H9 (cell line): ENCODE data around the gene SRM. TPM values are rescaled to one million over a fixed set of nuclear protein-coding genes. Genes with fewer than 3 reads are reported as not detected.

ENCODE experiments used
- DNase-seq: peaks from one replicate; pipeline ENCODE4 v3.0.0-alpha.2; 2017
- H2AFZ ChIP-seq: one replicate; pipeline ENCODE4 v1.6.1; 2013; ENCODE audit warnings: mild to moderate bottlenecking, low read length, control low read depth, moderate library complexity
- H2AK5ac ChIP-seq: 2 replicates; pipeline ENCODE4 v1.6.1; 2013; ENCODE audit warnings: low read length, control low read depth, mixed read lengths; ENCODE audit not compliant: insufficient read length
- H2BK120ac ChIP-seq: one replicate; pipeline ENCODE4 v1.6.1; 2013; ENCODE audit warnings: low read depth, mild to moderate bottlenecking, low read length, control low read depth, inconsistent platforms; ENCODE audit not compliant: poor library complexity, severe bottlenecking
- H2BK12ac ChIP-seq: 2 replicates; pipeline ENCODE4 v1.6.1; 2013; ENCODE audit warnings: low read length, control low read depth, mixed read lengths, low read depth; ENCODE audit not compliant: insufficient read length
- H2BK15ac ChIP-seq: 2 replicates; pipeline ENCODE4 v1.6.1; 2013; ENCODE audit warnings: low read depth, low read length, control low read depth
- H2BK20ac ChIP-seq: one replicate; pipeline ENCODE4 v1.6.1; 2013; ENCODE audit warnings: low read depth, mild to moderate bottlenecking, low read length, control low read depth, inconsistent platforms; ENCODE audit not compliant: poor library complexity, severe bottlenecking
- H2BK5ac ChIP-seq: 2 replicates; pipeline ENCODE4 v1.6.1; 2013; ENCODE audit warnings: low read length, control low read depth, mixed read lengths; ENCODE audit not compliant: insufficient read length
- H3K14ac ChIP-seq: 2 replicates; pipeline ENCODE4 v1.6.1; 2013; ENCODE audit warnings: low read length, control low read depth; ENCODE audit not compliant: insufficient read depth
- H3K18ac ChIP-seq: 2 replicates; pipeline ENCODE4 v1.6.1; 2013; ENCODE audit warnings: low read depth, mild to moderate bottlenecking, mixed read lengths, low read length, control low read depth; ENCODE audit not compliant: insufficient read length
- H3K23ac ChIP-seq: 2 replicates; pipeline ENCODE4 v1.6.1; 2013; ENCODE audit warnings: low read length, control low read depth, mixed read lengths, low read depth; ENCODE audit not compliant: insufficient read length
- H3K23me2 ChIP-seq: 2 replicates; pipeline ENCODE4 v1.6.1; 2013; ENCODE audit warnings: low read depth, mild to moderate bottlenecking, mixed read lengths, low read length, control low read depth; ENCODE audit not compliant: insufficient read length, poor library complexity, severe bottlenecking
- H3K27ac ChIP-seq: 2 replicates; pipeline ENCODE4 v1.5.1; 2013; ENCODE audit warnings: low read length, control low read depth, mixed read lengths, low read depth; ENCODE audit not compliant: insufficient read length
- H3K27me3 ChIP-seq: 2 replicates; pipeline ENCODE4 v1.6.1; 2013; ENCODE audit warnings: low read length, control low read depth, inconsistent platforms; ENCODE audit not compliant: insufficient read depth
- H3K4ac ChIP-seq: 2 replicates; pipeline ENCODE4 v1.6.1; 2013; ENCODE audit warnings: low read depth, mild to moderate bottlenecking, control low read depth, inconsistent platforms, low read length, moderate library complexity
- H3K4me1 ChIP-seq: 2 replicates; pipeline ENCODE4 v1.6.1; 2013; ENCODE audit warnings: low read length, control low read depth, inconsistent platforms; ENCODE audit not compliant: insufficient read depth
- H3K4me2 ChIP-seq: 2 replicates; pipeline ENCODE4 v1.6.1; 2013; ENCODE audit warnings: low read length, control low read depth, mixed read lengths; ENCODE audit not compliant: insufficient read length, insufficient read depth
- H3K56ac ChIP-seq: 2 replicates; pipeline ENCODE4 v1.6.1; 2013; ENCODE audit warnings: low read depth, mild to moderate bottlenecking, mixed read lengths, low read length, control low read depth; ENCODE audit not compliant: insufficient read length
- H3K79me1 ChIP-seq: 2 replicates; pipeline ENCODE4 v1.6.1; 2013; ENCODE audit warnings: low read depth, mild to moderate bottlenecking, moderate library complexity, low read length, control low read depth, inconsistent platforms; ENCODE audit not compliant: insufficient read depth, poor library complexity, severe bottlenecking
- H3K79me2 ChIP-seq: 2 replicates; pipeline ENCODE4 v1.6.1; 2013; ENCODE audit warnings: low read length, control low read depth, inconsistent platforms; ENCODE audit not compliant: insufficient read depth
- H3K9ac ChIP-seq: 2 replicates; pipeline ENCODE4 v1.6.1; 2013; ENCODE audit warnings: low read length, control low read depth, mixed read lengths; ENCODE audit not compliant: insufficient read length; ENCODE audit errors: extremely low read depth
- H3K9me3 ChIP-seq: one replicate; pipeline ENCODE4 v1.6.1; 2013; ENCODE audit warnings: low read depth, low read length, inconsistent platforms; ENCODE audit not compliant: control insufficient read depth
- H3T11ph ChIP-seq: one replicate; pipeline ENCODE4 v1.6.1; 2013; ENCODE audit warnings: mild to moderate bottlenecking, low read length, control low read depth, inconsistent platforms
- H4K20me1 ChIP-seq: one replicate; pipeline ENCODE4 v1.6.1; 2013; ENCODE audit not compliant: control insufficient read depth, insufficient read length, insufficient read depth
- H4K5ac ChIP-seq: 2 replicates; pipeline ENCODE4 v1.6.1; 2013; ENCODE audit warnings: low read depth, mild to moderate bottlenecking, mixed read lengths, low read length, control low read depth; ENCODE audit not compliant: insufficient read length
- H4K8ac ChIP-seq: replicated peaks from 2 replicates; pipeline ENCODE4 v1.6.1; 2013; ENCODE audit warnings: low read length, control low read depth, mixed read lengths, low read depth; ENCODE audit not compliant: insufficient read length
- H4K91ac ChIP-seq: 2 replicates; pipeline ENCODE4 v1.6.1; 2013; ENCODE audit warnings: low read depth, mild to moderate bottlenecking, moderate library complexity, mixed read lengths, low read length, control low read depth; ENCODE audit not compliant: insufficient read length
- H3K27ac Mint-ChIP-seq, 3 experiments: 2 replicates in 2 of 3; 3 replicates in 1 of 3; pipeline ENCODE4 v1.8.0; 2020 to 2021; ENCODE audit warnings: mixed read lengths in 3 of 3, mild to moderate bottlenecking in 1 of 3, moderate library complexity in 1 of 3
- H3K27me3 Mint-ChIP-seq: 2 replicates; pipeline ENCODE4 v1.8.0; 2021; ENCODE audit warnings: low read depth, mild to moderate bottlenecking, moderate library complexity, mixed read lengths
- H3K36me3 Mint-ChIP-seq, 3 experiments: 2 replicates in 2 of 3; 3 replicates in 1 of 3; pipeline ENCODE4 v1.8.0; 2020 to 2021; ENCODE audit warnings: low read depth in 3 of 3, mixed read lengths in 3 of 3; ENCODE audit not compliant: insufficient read depth in 1 of 3
- H3K4me1 Mint-ChIP-seq, 2 experiments: 2 replicates each; pipeline ENCODE4 v1.8.0; 2020; ENCODE audit warnings: mixed read lengths in 2 of 2
- H3K4me3 Mint-ChIP-seq, 2 experiments: 2 replicates in 1 of 2; 3 replicates in 1 of 2; pipeline ENCODE4 v1.8.0; 2020 to 2021; ENCODE audit warnings: mild to moderate bottlenecking in 2 of 2, mixed read lengths in 2 of 2, moderate library complexity in 1 of 2
- H3K9me3 Mint-ChIP-seq, 2 experiments: 2 replicates in 1 of 2; 3 replicates in 1 of 2; pipeline ENCODE4 v1.8.0; 2020; ENCODE audit warnings: mild to moderate bottlenecking in 2 of 2, mixed read lengths in 2 of 2, moderate library complexity in 1 of 2
- CTCF ChIP-seq: fragments of 200-600 bp; sonication (generic); conservative IDR thresholded peaks from 3 replicates; pipeline ENCODE4 v1.8.0; 2021; ENCODE audit warnings: antibody characterized with exemption, mild to moderate bottlenecking
- WGBS: extraction: QIAGEN DNeasy Blood & Tissue Kit; methylation state at CpG from one replicate; pipeline ENCODE4 v1.1.7; 2013; ENCODE audit warnings: missing lambda C conversion rate, low lambda C conversion rate, mixed read lengths; ENCODE audit not compliant: insufficient read length; ENCODE audit errors: extremely low coverage; 5-methylcytosine and 5-hydroxymethylcytosine counted together
- total RNA-seq: library from RNA; stranded (reverse); gene quantifications from 2 replicates; pipeline ENCODE4 v1.2.1, GENCODE V29; 2021

SRM gene
- total RNA-seq, 1 experiment from 2014 or later = 196 TPM

- Histone ChIP-seq H2BK20ac (no peak overlapping the region), H2AK5ac (no peak overlapping the region), H3K9ac (no peak overlapping the region), H2BK120ac (no peak overlapping the region), H3K79me2 (no peaks in the 10 kb centered on the region), H3K23ac (no peak overlapping the region), H3K4ac (no peak overlapping the region), H3K4me1 (no peaks in the 10 kb centered on the region; the same call in 1 of the 2 replicates), H3K4me2 (no peak overlapping the region), H3K79me1 (no peaks in the 10 kb centered on the region), H2BK5ac (no peak overlapping the region), H3K18ac (no peak overlapping the region), H3K14ac (no peak overlapping the region), H4K20me1 (no peaks in the 10 kb centered on the region), H4K91ac (no peak overlapping the region), H3K27me3 (no peaks in the 10 kb centered on the region), H3T11ph (no peak overlapping the region), H3K56ac (no peak overlapping the region), H3K9me3 (no peaks in the 10 kb centered on the region), H2BK15ac (no peak overlapping the region), H4K5ac (no peak overlapping the region), H4K8ac (no peak overlapping the region), H2AFZ (no peak overlapping the region), H2BK12ac (no peak overlapping the region), H3K27ac (no peak overlapping the region), H3K23me2 (no peaks in the 10 kb centered on the region)
- no peaks in the 10 kb centered on the region for H3K27me3 Mint-ChIP-seq
- no CpG with 5 or more reads among the region's 9 CpGs for WGBS
- DNase-seq = no peak
- 0 out of 5 replicates have a peak overlapping the region, but pooled peaks of 1 of the 2 experiments have one; percentile 2 for H3K4me3 Mint-ChIP-seq
- H3K9me3 Mint-ChIP-seq = no peaks in the 10 kb centered on the region
- H3K4me1 Mint-ChIP-seq = peaks cover 9 to 10% of the 10 kb centered on the region in 2 experiments
- TF ChIP-seq CTCF = no peak
- peaks cover 3 to 30% (median 20%) of the 10 kb centered on the region in 3 experiments; a peak in 6 of 7 replicates for H3K36me3 Mint-ChIP-seq
- peak overlapping the region in 1 of 3 experiments; percentile 74; a peak in 3 of 7 replicates for H3K27ac Mint-ChIP-seq
These were observed 29.0 kb downstream of the SRM start for GRCh38 chr1:11030865-11031264.
